PC-3 (cell line): ENCODE results near the gene HENMT1.

ENCODE experiments used
- EZH2 ChIP-seq: fragments of 300-600 bp; sonication (generic); IDR thresholded peaks from one replicate; pipeline ENCODE4 v1.6.1; 2017; ENCODE audit warnings: antibody characterized with exemption, mild to moderate bottlenecking, low read length; ENCODE audit not compliant: unreplicated experiment
- TF ChIP-seq, protein P1 (sequence below): fragments of 300-600 bp; sonication (generic); conservative IDR thresholded peaks from 2 replicates; pipeline ENCODE4 v1.5.1; 2017; ENCODE audit warnings: antibody characterized with exemption, low read depth, mild to moderate bottlenecking, low read length

DNA sequence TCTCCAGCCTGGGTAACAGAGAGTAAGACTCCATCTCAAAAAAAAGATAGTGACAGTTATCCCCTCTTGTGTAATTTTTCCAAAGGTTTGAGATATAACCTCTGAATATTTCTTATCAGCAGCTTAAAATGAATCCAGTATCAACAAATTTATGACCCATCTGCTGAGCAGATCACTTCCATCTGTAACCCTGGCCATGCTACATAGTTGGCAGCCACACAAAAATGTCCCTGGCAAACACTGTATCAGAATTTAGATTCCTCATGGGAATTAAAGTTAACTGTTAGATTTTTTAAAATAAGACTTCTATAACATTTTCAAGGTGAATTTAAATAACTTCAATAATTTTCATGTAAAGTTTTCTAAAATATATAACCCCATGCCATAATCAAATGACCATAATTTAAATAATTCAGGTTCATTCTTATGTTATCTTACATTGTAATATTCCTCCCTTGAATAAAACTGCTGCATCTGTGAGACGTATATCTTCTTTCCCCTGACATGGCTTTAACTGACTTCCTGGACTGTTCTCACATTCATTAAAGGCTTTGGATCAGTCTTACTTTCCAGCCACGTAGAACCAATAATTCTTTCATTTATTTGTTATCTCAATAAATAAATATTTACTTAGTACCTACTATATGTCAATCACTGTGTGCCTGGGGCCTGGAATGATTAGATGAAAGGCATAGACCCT, 25.9 kb upstream of the HENMT1 start:
- no peak for TF ChIP-seq EZH2
- TF ChIP-seq, protein P1, sequence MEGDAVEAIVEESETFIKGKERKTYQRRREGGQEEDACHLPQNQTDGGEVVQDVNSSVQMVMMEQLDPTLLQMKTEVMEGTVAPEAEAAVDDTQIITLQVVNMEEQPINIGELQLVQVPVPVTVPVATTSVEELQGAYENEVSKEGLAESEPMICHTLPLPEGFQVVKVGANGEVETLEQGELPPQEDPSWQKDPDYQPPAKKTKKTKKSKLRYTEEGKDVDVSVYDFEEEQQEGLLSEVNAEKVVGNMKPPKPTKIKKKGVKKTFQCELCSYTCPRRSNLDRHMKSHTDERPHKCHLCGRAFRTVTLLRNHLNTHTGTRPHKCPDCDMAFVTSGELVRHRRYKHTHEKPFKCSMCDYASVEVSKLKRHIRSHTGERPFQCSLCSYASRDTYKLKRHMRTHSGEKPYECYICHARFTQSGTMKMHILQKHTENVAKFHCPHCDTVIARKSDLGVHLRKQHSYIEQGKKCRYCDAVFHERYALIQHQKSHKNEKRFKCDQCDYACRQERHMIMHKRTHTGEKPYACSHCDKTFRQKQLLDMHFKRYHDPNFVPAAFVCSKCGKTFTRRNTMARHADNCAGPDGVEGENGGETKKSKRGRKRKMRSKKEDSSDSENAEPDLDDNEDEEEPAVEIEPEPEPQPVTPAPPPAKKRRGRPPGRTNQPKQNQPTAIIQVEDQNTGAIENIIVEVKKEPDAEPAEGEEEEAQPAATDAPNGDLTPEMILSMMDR: no peak
